ENCODE measurements around the gene IL36A.

The IL36A gene

GRCh38 chr2:113039719-113040118 lies 34.5 kb downstream of the IL36A start:
- DNase-seq (ENCODE audit: low read depth): no peak
- no peak overlapping the region for H3K4me3 ChIP-seq (ENCODE audit: low read length)
- TF ChIP-seq CTCF (conservative IDR thresholded peaks at IDR 0.05; ENCODE audit: low read length): no peak

- TF ChIP-seq CTCF (conservative IDR thresholded peaks at IDR 0.05; ENCODE audit: low read length): no peak
- H3K4me3 ChIP-seq (ENCODE audit: low read length): no peak overlapping the region
- DNase-seq (ENCODE audit: low read depth): no peak
These were observed 36.6 kb downstream of the IL36A start for GRCh38 chr2:113041871-113042270.

- DNase-seq (ENCODE audit: low read depth): no peak
- H3K4me3 ChIP-seq (ENCODE audit: low read length): no peak overlapping the region
- no peak for TF ChIP-seq CTCF (conservative IDR thresholded peaks at IDR 0.05; ENCODE audit: low read length)
These were observed 41.2 kb downstream of the IL36A start for GRCh38 chr2:113046465-113046864.

GRCh38 chr2:113050921-113051895 lies 45.9 kb downstream of the IL36A start:
- no peak for TF ChIP-seq CTCF (conservative IDR thresholded peaks at IDR 0.05; ENCODE audit: low read length)
- H3K4me3 ChIP-seq (ENCODE audit: low read length): no peak overlapping the region
- no peak for DNase-seq (ENCODE audit: low read depth)

DNA sequence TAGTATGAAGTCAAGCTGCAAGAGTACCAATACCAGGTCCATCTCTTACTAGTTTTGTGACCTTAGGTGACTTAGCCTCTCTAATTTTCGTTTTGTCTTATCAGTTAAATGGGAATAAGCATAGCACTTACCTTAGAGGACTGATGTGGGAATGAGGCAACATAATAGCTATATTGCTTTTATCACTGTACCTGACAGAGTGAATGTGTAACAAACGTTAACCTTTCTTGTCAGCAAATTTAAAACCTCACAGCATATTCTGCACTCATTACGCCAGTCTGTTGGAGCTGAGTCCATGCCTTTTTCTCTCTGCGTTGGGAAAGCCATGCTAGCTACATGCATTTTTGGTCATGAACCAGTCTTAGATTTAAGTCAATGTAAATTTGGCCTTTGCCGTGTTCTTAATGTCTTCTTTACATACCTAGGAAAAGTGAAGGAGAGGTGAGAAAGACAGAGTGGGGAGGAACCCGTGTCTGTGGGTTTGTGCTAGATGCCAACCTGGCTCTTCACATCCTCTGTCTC lies 47.2 kb downstream of the IL36A start, which contains the start of gene IL36B:
Gene IL36B (minus strand): TSS at position 472 of the 522 bp plus-strand sequence.
- no peak within 1 kb of the TSS for H3K4me3 ChIP-seq (ENCODE audit: low read length)
- no peak for TF ChIP-seq CTCF (conservative IDR thresholded peaks at IDR 0.05; ENCODE audit: low read length)
- no peak for DNase-seq (ENCODE audit: low read depth)

GRCh38 chr2:113053666-113054065 lies 48.4 kb downstream of the IL36A start:
- H3K4me3 ChIP-seq (ENCODE audit: low read length): no peak overlapping the region
- TF ChIP-seq CTCF (conservative IDR thresholded peaks at IDR 0.05; ENCODE audit: low read length): no peak
- DNase-seq (ENCODE audit: low read depth): no peak

DNA sequence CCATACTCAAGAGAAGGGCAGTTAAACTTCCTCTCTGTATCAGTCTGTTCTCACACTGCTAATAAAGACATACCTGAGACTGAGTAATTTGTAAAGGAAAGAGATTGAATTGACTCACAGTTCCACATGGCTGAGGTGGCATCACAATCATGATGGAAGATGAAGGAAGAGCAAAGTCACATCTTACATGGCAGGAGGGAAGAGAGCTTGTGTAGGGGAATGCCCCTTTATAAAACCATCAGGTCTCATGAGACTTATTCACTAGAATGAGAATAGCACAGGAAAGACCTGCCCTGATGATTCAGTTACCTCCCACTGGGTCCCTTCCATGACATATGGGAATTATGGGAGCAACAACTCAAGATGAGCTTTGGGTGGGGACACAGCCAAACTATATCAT lies 48.8 kb downstream of the IL36A start:
- no peak for DNase-seq (ENCODE audit: low read depth)
- TF ChIP-seq CTCF (conservative IDR thresholded peaks at IDR 0.05; ENCODE audit: low read length): no peak
- H3K4me3 ChIP-seq (ENCODE audit: low read length): no peak overlapping the region

Data from AG10803 (cell line).